PC-9 (cell line): ENCODE measurements around the gene CDC123. TPM values are rescaled to one million over a fixed set of nuclear protein-coding genes. Genes with fewer than 3 reads are reported as not detected.

Experiments
- BruUV-seq: library from RNA; stranded (reverse); fragments of 400-500 nt; replicated peaks from 2 replicates; lab custom pipeline; 2021; lab: Mats Ljungman, UMichigan
- CTCF ChIA-PET: fragments of 300-600 bp; sonication (Branson Sonifier 250); formaldehyde crosslinking; loops from one replicate; lab custom pipeline; 2022; ENCODE audit warnings: antibody characterized with exemption; lab: Charles Lee
- POLR2A ChIA-PET: fragments of 300-600 bp; sonication (Branson Sonifier 250); formaldehyde crosslinking; loops from one replicate; lab custom pipeline; 2022; ENCODE audit warnings: antibody characterized with exemption; ENCODE audit not compliant: unreplicated experiment; lab: Charles Lee
- DNase-seq, 2 experiments: peaks; one replicate each; pipeline versions ENCODE4 v3.0.0 to v3.0.0-alpha.2; 2015 to 2022; ENCODE audit warnings: mixed read lengths in 1 of 2
- H2AFZ ChIP-seq: fragments of 200-600 bp; sonication (generic); 2 replicates; pipeline ENCODE4 v1.8.1; 2017; ENCODE audit warnings: antibody characterized with exemption
- H3F3A ChIP-seq: fragments of 200-600 bp; sonication (generic); 2 replicates; pipeline ENCODE4 v1.8.1; 2017; ENCODE audit warnings: antibody characterized with exemption, mild to moderate bottlenecking, low read depth; ENCODE audit not compliant: insufficient read depth
- H3K27ac ChIP-seq: fragments of 200-600 bp; sonication (generic); 2 replicates; pipeline ENCODE4 v1.6.1; 2016; ENCODE audit warnings: mixed run types
- H3K27me3 ChIP-seq: fragments of 200-600 bp; sonication (generic); 2 replicates; pipeline ENCODE4 v1.6.1; 2016; ENCODE audit warnings: low read depth, mixed run types; ENCODE audit not compliant: insufficient read depth
- H3K36me3 ChIP-seq: fragments of 200-600 bp; sonication (generic); 2 replicates; pipeline ENCODE4 v1.6.1; 2016; ENCODE audit warnings: low read depth, mixed run types
- H3K4me1 ChIP-seq: fragments of 200-600 bp; sonication (generic); replicated peaks from 2 replicates; pipeline ENCODE4 v1.6.1; 2016; ENCODE audit warnings: mixed run types; ENCODE audit not compliant: insufficient read depth
- H3K4me2 ChIP-seq: fragments of 200-600 bp; sonication (generic); 2 replicates; pipeline ENCODE4 v1.6.1; 2017; ENCODE audit warnings: mixed run types
- H3K4me3 ChIP-seq: fragments of 200-600 bp; sonication (generic); 2 replicates; pipeline ENCODE4 v1.6.1; 2016; ENCODE audit warnings: mixed run types
- H3K79me2 ChIP-seq: fragments of 200-600 bp; sonication (generic); 2 replicates; pipeline ENCODE4 v1.6.1; 2017; ENCODE audit warnings: low read depth, mixed run types
- H3K9me2 ChIP-seq: fragments of 200-600 bp; sonication (generic); 2 replicates; pipeline ENCODE4 v1.8.1; 2017; ENCODE audit warnings: mild to moderate bottlenecking; ENCODE audit not compliant: insufficient read depth
- H3K9me3 ChIP-seq: fragments of 200-600 bp; sonication (generic); 2 replicates; pipeline ENCODE4 v1.8.1; 2016; ENCODE audit warnings: low read depth; ENCODE audit not compliant: insufficient read depth
- H4K20me1 ChIP-seq: fragments of 200-600 bp; sonication (generic); 2 replicates; pipeline ENCODE4 v1.8.1; 2017; ENCODE audit not compliant: insufficient read depth
- CTCF ChIP-seq: fragments of 200-600 bp; sonication (generic); conservative IDR thresholded peaks from 2 replicates; pipeline ENCODE4 v1.6.1; 2017; ENCODE audit warnings: mixed run types, antibody characterized with exemption, mild to moderate bottlenecking, moderate library complexity
- EZH2 ChIP-seq: fragments of 200-600 bp; sonication (generic); IDR thresholded peaks from 2 replicates; pipeline ENCODE4 v1.8.0; 2017; ENCODE audit warnings: antibody characterized with exemption, low read depth
- intact Hi-C: fragments of 100-400 bp; cut with micrococcal nuclease; formaldehyde crosslinking; loops from one replicate; pipeline ENCODE4 v1.10.0; 2022; ENCODE audit not compliant: unreplicated experiment
- total RNA-seq: library from RNA; stranded (reverse); gene quantifications from 2 replicates; pipeline ENCODE4 v1.2.3, GENCODE V29; 2021

Gene CDC123
- total RNA-seq, 1 experiment from 2014 or later, result 86.0 TPM

GRCh38 chr10:12188656-12189055 lies 7.3 kb upstream of the CDC123 start:
- intact Hi-C loops, result no loop called here
- CTCF ChIA-PET, result no interaction called here
- Histone ChIP-seq H3K36me3 (no peaks in the 10 kb centered on the region), H3K79me2 (peaks cover 42% of the 10 kb centered on the region), H3K4me3 (no peak overlapping the region), H2AFZ (no peak overlapping the region), H3K4me2 (no peak overlapping the region), H3K9me3 (no peaks in the 10 kb centered on the region), H4K20me1 (no peaks in the 10 kb centered on the region), H3K27ac (no peak overlapping the region), H3K4me1 (peaks cover 9% of the 10 kb centered on the region), H3K27me3 (no peaks in the 10 kb centered on the region), H3K9me2 (no peaks in the 10 kb centered on the region), H3F3A (no peaks in the 10 kb centered on the region; the same call in 1 of the 2 replicates)
- DNase-seq, result no peak
- TF ChIP-seq EZH2 (no peak), CTCF (no peak)
- BruUV-seq, result no TSS peak
- POLR2A ChIA-PET, result no interaction called here

- Histone ChIP-seq H3K79me2 (peaks cover 50% of the 10 kb centered on the region), H2AFZ (no peak overlapping the region), H3K4me2 (no peak overlapping the region), H3K9me3 (no peaks in the 10 kb centered on the region), H3K9me2 (no peaks in the 10 kb centered on the region), H3K36me3 (no peaks in the 10 kb centered on the region), H4K20me1 (no peaks in the 10 kb centered on the region), H3K4me3 (no peak overlapping the region), H3K27me3 (no peaks in the 10 kb centered on the region), H3K4me1 (peaks cover 16% of the 10 kb centered on the region), H3K27ac (no peak overlapping the region), H3F3A (no peaks in the 10 kb centered on the region; the same call in 1 of the 2 replicates)
- intact Hi-C loops, result no loop called here
- ChIA-PET CTCF (no interaction called here), POLR2A (no interaction called here)
- DNase-seq, result no peak
- BruUV-seq, result no TSS peak
- TF ChIP-seq EZH2, result no peak
- TF ChIP-seq CTCF, result no peak
These were observed 6.6 kb upstream of the CDC123 start for GRCh38 chr10:12189426-12189825.

GRCh38 chr10:12191715-12192114 lies 4.3 kb upstream of the CDC123 start:
- Histone ChIP-seq H3K4me1 (peaks cover 18% of the 10 kb centered on the region), H3K79me2 (peaks cover 69% of the 10 kb centered on the region), H3K4me2 (no peak overlapping the region), H2AFZ (no peak overlapping the region), H3K9me3 (no peaks in the 10 kb centered on the region), H3K27ac (no peak overlapping the region), H3K36me3 (no peaks in the 10 kb centered on the region), H3F3A (peaks cover 4% of the 10 kb centered on the region), H3K9me2 (no peaks in the 10 kb centered on the region), H4K20me1 (no peaks in the 10 kb centered on the region), H3K4me3 (no peak overlapping the region), H3K27me3 (no peaks in the 10 kb centered on the region)
- POLR2A ChIA-PET, result no interaction called here
- intact Hi-C loops, result loop anchor here (10.0 kb wide), 1 partner anchor 407 kb away; no protein-coding TSS in a partner anchor
- no peak for TF ChIP-seq CTCF
- no peak for TF ChIP-seq EZH2
- no peak for DNase-seq
- BruUV-seq, result no TSS peak
- CTCF ChIA-PET, result no interaction called here
